Measurements from ENCODE around the gene METTL14.
A peak's percentile ranks its signal among the peaks of the same experiment; 100 is the strongest.

Gene METTL14

GRCh38 chr4:118742050-118742449, 56.9 kb downstream of the METTL14 start:
- DNase-seq (ENCODE audit: low read depth): no peak
- TF ChIP-seq CTCF (IDR thresholded peaks at IDR 0.05; ENCODE audit: low read length, missing control alignments): no peak
- H3K4me3 ChIP-seq (replicated peaks; ENCODE audit: low read depth, low read length): no peak overlapping the region

- H3K4me3 ChIP-seq (replicated peaks; ENCODE audit: low read depth, low read length): no peak overlapping the region
- no peak for TF ChIP-seq CTCF (IDR thresholded peaks at IDR 0.05; ENCODE audit: low read length, missing control alignments)
- no peak for DNase-seq (ENCODE audit: low read depth)
Measured at GRCh38 chr4:118743867-118744266, 58.7 kb downstream of the METTL14 start.

GRCh38 chr4:118745357-118745756, 60.2 kb downstream of the METTL14 start:
- DNase-seq (ENCODE audit: low read depth): peak; percentile 73
- H3K4me3 ChIP-seq (replicated peaks; ENCODE audit: low read depth, low read length): no peak overlapping the region
- TF ChIP-seq CTCF (IDR thresholded peaks at IDR 0.05; ENCODE audit: low read length, missing control alignments): no peak

GRCh38 chr4:118746251-118746919, 61.2 kb downstream of the METTL14 start:
- no peak for TF ChIP-seq CTCF (IDR thresholded peaks at IDR 0.05; ENCODE audit: low read length, missing control alignments)
- H3K4me3 ChIP-seq (replicated peaks; ENCODE audit: low read depth, low read length): no peak overlapping the region
- no peak for DNase-seq (ENCODE audit: low read depth)

- no peak for DNase-seq (ENCODE audit: low read depth)
- TF ChIP-seq CTCF (IDR thresholded peaks at IDR 0.05; ENCODE audit: low read length, missing control alignments): no peak
- no peak overlapping the region for H3K4me3 ChIP-seq (replicated peaks; ENCODE audit: low read depth, low read length)
Measured at GRCh38 chr4:118749347-118749988, 64.3 kb downstream of the METTL14 start.

- TF ChIP-seq CTCF (IDR thresholded peaks at IDR 0.05; ENCODE audit: low read length, missing control alignments): no peak
- no peak overlapping the region for H3K4me3 ChIP-seq (replicated peaks; ENCODE audit: low read depth, low read length)
- peak; percentile 66 for DNase-seq (ENCODE audit: low read depth)
Measured at GRCh38 chr4:118751629-118752323, 66.6 kb downstream of the METTL14 start.

All from fibroblast of pulmonary artery (primary cell).